ENCODE measurements around the gene HCRT.

GRCh38 chr17:42159796-42160530 lies 25.3 kb downstream of the HCRT start:
- TF ChIP-seq GATA2 (IDR thresholded peaks at IDR 0.05; ENCODE audit: low read depth, low read length) = no peak
- no peak for TF ChIP-seq GATA3 (IDR thresholded peaks at IDR 0.05; ENCODE audit: low read depth, low read length)
